Body of pancreas (tissue), 4 donors: ENCODE data around the gene UQCR10. TPM values are rescaled to one million over a fixed set of nuclear protein-coding genes. Genes with fewer than 3 reads are reported as not detected.

ENCODE experiments used
- ATAC-seq: fragments of 150-250 bp; one replicate; pipeline ENCODE4 v1.9.1; 2016
- DNase-seq, 4 donors: peaks; one replicate each; pipeline ENCODE4 v3.0.0-alpha.2; 2019
- H3K27ac ChIP-seq, 4 donors: fragments of 200-600 bp; sonication (generic); 1 replicate in 3 of 4; 2 replicates in 1 of 4; pipeline versions ENCODE4 v1.5.1 to v1.6.1; 2016 to 2019; ENCODE audit warnings: mild to moderate bottlenecking in 1 of 4, mixed read lengths in 1 of 4, moderate library complexity in 1 of 4
- H3K27me3 ChIP-seq, 2 donors: fragments of 200-600 bp; sonication (generic); one replicate each; pipeline ENCODE4 v1.6.0; 2016; ENCODE audit warnings: mild to moderate bottlenecking in 1 of 2
- H3K36me3 ChIP-seq, 2 donors: fragments of 200-600 bp; sonication (generic); replicated peaks in 1 of 2; 2 replicates each; pipeline ENCODE4 v1.5.1; 2016; ENCODE audit warnings: low read depth in 2 of 2; ENCODE audit not compliant: insufficient read depth in 1 of 2
- H3K4me1 ChIP-seq: fragments of 200-600 bp; sonication (generic); one replicate; pipeline ENCODE4 v1.6.0; 2016
- H3K4me3 ChIP-seq, 2 donors: fragments of 200-600 bp; sonication (generic); 1 replicate in 1 of 2; 2 replicates in 1 of 2; pipeline ENCODE4 v1.5.1; 2016 to 2019
- H3K9me3 ChIP-seq, 3 donors: fragments of 200-600 bp; sonication (generic); 1 replicate in 2 of 3; 2 replicates in 1 of 3; pipeline ENCODE4 v1.5.1; 2016
- CTCF ChIP-seq, 7 experiments: fragments of 450-650 bp in 4 of 7; fragments of 200-600 bp in 3 of 7; sonication (generic) in 3 of 7; IDR thresholded peaks; one replicate each; pipeline ENCODE4 v1.5.1; 2016 to 2019; ENCODE audit warnings: antibody characterized with exemption in 7 of 7
- POLR2A ChIP-seq, 3 donors: fragments of 450-650 bp; IDR thresholded peaks; one replicate each; pipeline ENCODE4 v1.6.1; 2016; ENCODE audit warnings: antibody characterized with exemption in 3 of 3, mild to moderate bottlenecking in 2 of 3
- WGBS, 2 donors: methylation state at CpG; one replicate each; pipeline ENCODE4 v1.1.5; 2017; 5-methylcytosine and 5-hydroxymethylcytosine counted together
- intact Hi-C: fragments of 100-400 bp; cut with DNase I; formaldehyde crosslinking; loops from one replicate; pipeline ENCODE4 v1.15.1; 2023
- total RNA-seq, 2 donors: library from RNA; depleted of rRNA; stranded (reverse); fragments of >200 nt; gene quantifications; one replicate each; pipeline ENCODE4 v1.1.0, GENCODE V29; 2016

UQCR10 gene
- total RNA-seq, 2 donors from 2014 or later, result 21.0 to 27.4 TPM

GRCh38 chr22:29813126-29813525 lies 46.0 kb downstream of the UQCR10 start:
- ATAC-seq, result no peak
- intact Hi-C loops, result no loop called here
- Histone ChIP-seq H3K4me1 (peaks cover 6% of the 10 kb centered on the region), H3K27me3 (no peaks in the 10 kb centered on the region), H3K9me3 (no peaks in the 10 kb centered on the region), H3K4me3 (no peak overlapping the region), H3K27ac (no peak overlapping the region), H3K36me3 (peaks cover 0 to 22% of the 10 kb centered on the region in 2 donors)
- DNase-seq, result no peak
- TF ChIP-seq POLR2A (IDR thresholded peaks at IDR 0.05), result no peak
- TF ChIP-seq CTCF (IDR thresholded peaks at IDR 0.05), result no peak
- WGBS, 2 donors, result 70 to 88% methylated on average over 7 to 8 of the region's 8 CpGs

GRCh38 chr22:29813563-29813962 lies 46.4 kb downstream of the UQCR10 start:
- ATAC-seq, result no peak
- no peak for DNase-seq
- Histone ChIP-seq H3K36me3 (peaks cover 0 to 22% of the 10 kb centered on the region in 2 donors), H3K27me3 (no peaks in the 10 kb centered on the region), H3K27ac (no peak overlapping the region), H3K4me1 (peaks cover 6% of the 10 kb centered on the region), H3K9me3 (no peaks in the 10 kb centered on the region), H3K4me3 (no peak overlapping the region)
- intact Hi-C loops, result no loop called here
- 67 to 79% methylated on average over 3 of the region's 3 CpGs for WGBS, 2 donors
- TF ChIP-seq CTCF (IDR thresholded peaks at IDR 0.05), result no peak
- TF ChIP-seq POLR2A (IDR thresholded peaks at IDR 0.05), result no peak

- H3K4me1 ChIP-seq, result peaks cover 6% of the 10 kb centered on the region
Measured at GRCh38 chr22:29814003-29814402, 46.8 kb downstream of the UQCR10 start.

GRCh38 chr22:29815580-29815979 lies 48.4 kb downstream of the UQCR10 start:
- Histone ChIP-seq H3K27ac (no peak overlapping the region), H3K27me3 (no peaks in the 10 kb centered on the region), H3K4me1 (peaks cover 6% of the 10 kb centered on the region), H3K9me3 (no peaks in the 10 kb centered on the region), H3K4me3 (no peak overlapping the region), H3K36me3 (peaks cover 0 to 19% of the 10 kb centered on the region in 2 donors)
- TF ChIP-seq POLR2A (IDR thresholded peaks at IDR 0.05), result no peak
- no peak for TF ChIP-seq CTCF (IDR thresholded peaks at IDR 0.05)
- DNase-seq, result no peak
- 86 to 87% methylated on average over 4 of the region's 4 CpGs for WGBS, 2 donors
- no peak for ATAC-seq
- intact Hi-C loops, result no loop called here

More at GRCh38 chr22:29814003-29814402, 46.8 kb downstream of the UQCR10 start:
- WGBS, 2 donors, result 74 to 84% methylated on average over 5 of the region's 5 CpGs
- Histone ChIP-seq H3K4me3 (no peak overlapping the region), H3K9me3 (no peaks in the 10 kb centered on the region), H3K27me3 (no peaks in the 10 kb centered on the region), H3K36me3 (peaks cover 0 to 22% of the 10 kb centered on the region in 2 donors), H3K27ac (no peak overlapping the region)
- intact Hi-C loops, result no loop called here
- ATAC-seq, result no peak
- no peak for DNase-seq
- TF ChIP-seq CTCF (IDR thresholded peaks at IDR 0.05), result no peak
- no peak for TF ChIP-seq POLR2A (IDR thresholded peaks at IDR 0.05)

GRCh38 chr22:29816128-29816527 lies 49.0 kb downstream of the UQCR10 start:
- TF ChIP-seq POLR2A (IDR thresholded peaks at IDR 0.05) (no peak), CTCF (IDR thresholded peaks at IDR 0.05) (no peak)
- Histone ChIP-seq H3K27me3 (no peaks in the 10 kb centered on the region), H3K4me1 (peaks cover 10% of the 10 kb centered on the region), H3K27ac (no peak overlapping the region), H3K9me3 (no peaks in the 10 kb centered on the region), H3K4me3 (no peak overlapping the region), H3K36me3 (peaks cover 0 to 19% of the 10 kb centered on the region in 2 donors)
- DNase-seq (peak in 1 of 4 donors; percentile 49), ATAC-seq (no peak)
- 29 to 34% methylated on average over 2 of the region's 2 CpGs for WGBS, 2 donors
- intact Hi-C loops, result no loop called here
